ENCODE measurements around the gene MRGPRX4.
"Not testable (repeated sequence)": the region's sequence is repeated elsewhere in the genome, so short reads cannot be mapped to it uniquely, and the experiment has no call there.

Gene MRGPRX4
- 0 to 0.04 reads per million in 2 donors for total RNA-seq

DNA sequence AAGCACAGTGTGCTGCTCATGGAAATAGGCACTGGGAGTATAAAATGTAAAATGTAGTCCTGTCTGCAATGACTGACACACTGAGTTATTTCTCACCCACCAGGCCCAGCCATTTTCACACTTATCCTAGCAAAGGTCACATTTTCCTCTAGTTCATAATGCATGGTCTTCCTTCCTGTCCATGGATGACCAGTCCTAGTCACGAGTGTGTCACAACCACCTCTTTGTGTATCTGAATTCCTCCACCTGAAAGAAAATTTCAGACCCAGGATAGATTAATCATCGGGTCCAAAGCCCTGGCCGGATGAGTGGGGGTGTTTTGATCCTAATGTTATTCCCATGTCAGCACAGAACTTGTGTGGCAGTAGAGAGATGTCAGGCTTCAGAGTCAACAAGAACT, at the start of gene MRGPRX4:
Gene MRGPRX4 (plus strand): TSS at position 172 of the 400 bp plus-strand sequence. CDS start 420 bp downstream, outside the sequence.
- no peak for DNase-seq

DNA sequence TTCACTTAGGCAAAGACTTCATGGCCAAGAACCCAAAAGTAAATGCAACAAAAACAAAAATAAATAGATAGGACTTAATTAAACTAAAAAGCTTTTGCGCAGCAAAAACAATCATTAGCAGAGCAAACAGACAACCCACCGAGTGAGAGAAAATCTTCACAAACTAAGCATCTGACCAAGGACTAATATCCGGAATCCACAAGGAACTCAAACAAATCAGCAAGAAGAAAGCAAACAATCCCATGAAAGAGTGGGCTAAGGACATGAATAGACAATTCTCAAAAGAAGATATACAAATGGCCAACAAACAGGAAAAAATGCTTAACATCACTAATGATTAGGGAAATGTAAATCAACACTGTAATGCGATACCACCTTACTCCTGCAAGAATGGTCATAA, 41.5 kb upstream of the MRGPRX4 start:
- not testable (repeated sequence) for DNase-seq

DNA sequence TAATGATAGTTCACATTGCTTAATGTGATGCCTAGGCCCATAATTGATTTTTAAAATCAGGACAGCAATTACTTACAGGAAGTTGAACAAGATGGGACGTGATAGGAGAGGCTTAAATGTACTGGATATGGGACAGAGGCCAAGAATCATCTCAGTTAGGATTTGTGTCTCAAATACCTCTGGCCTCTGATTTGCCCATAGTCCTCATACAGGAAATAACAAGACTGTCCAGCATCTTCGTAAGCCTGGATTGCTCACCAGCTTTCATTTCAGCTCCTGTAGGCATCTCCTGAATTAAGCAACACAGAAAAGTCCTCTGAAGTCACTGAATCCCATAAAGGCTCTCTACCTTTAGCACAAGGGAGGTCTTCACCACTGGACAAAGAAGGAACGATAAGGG, 40.3 kb upstream of the MRGPRX4 start, which contains the start of gene MRGPRX3:
Gene MRGPRX3 (plus strand): TSS at position 231 of the 400 bp plus-strand sequence. CDS start 4,632 bp downstream, outside the sequence.
- no peak for DNase-seq

DNA sequence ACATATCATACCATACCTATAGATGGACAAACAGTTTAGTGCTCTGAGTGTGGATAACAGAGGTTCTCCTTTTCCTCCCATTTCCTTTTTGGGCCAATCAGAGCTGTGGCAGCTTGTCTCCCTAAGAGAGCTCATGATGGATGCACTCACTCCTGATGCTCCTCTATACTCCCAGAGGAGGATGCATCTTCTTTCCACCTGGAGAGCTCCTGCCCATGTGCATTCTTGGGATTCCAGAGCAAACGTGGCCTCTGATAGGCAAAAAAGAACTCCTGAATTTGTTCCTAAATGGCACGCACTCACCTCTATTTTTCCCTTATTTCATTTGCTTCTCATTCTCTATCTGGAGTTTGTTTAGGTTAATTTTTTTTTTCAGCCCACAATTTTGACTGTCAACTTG, 37.3 kb upstream of the MRGPRX4 start:
- DNase-seq, result no peak

DNA sequence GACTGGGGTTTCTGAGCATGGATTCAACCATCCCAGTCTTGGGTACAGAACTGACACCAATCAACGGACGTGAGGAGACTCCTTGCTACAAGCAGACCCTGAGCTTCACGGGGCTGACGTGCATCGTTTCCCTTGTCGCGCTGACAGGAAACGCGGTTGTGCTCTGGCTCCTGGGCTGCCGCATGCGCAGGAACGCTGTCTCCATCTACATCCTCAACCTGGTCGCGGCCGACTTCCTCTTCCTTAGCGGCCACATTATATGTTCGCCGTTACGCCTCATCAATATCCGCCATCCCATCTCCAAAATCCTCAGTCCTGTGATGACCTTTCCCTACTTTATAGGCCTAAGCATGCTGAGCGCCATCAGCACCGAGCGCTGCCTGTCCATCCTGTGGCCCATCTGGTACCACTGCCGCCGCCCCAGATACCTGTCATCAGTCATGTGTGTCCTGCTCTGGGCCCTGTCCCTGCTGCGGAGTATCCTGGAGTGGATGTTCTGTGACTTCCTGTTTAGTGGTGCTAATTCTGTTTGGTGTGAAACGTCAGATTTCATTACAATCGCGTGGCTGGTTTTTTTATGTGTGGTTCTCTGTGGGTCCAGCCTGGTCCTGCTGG, 35.3 kb upstream of the MRGPRX4 start:
- no peak for DNase-seq

DNA sequence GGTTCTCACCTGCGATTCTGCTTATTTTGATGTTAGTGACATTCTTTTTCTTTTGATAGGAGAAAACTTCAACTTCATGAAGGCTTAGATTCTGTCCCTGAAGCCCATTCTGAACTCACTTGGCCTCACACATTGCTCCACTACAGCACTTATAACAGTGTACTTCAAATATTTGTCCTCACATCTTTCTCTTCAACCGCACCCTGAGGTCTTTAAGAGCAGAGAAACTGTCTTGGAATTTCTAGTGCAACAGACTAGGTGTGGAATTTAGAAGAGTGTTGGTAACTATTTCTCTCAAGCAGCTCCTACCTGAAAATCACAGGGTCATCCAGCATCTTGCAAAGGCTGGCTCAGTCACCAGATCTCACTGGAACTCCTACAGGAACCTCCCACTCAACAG, 32.5 kb upstream of the MRGPRX4 start:
- DNase-seq, result no peak

DNA sequence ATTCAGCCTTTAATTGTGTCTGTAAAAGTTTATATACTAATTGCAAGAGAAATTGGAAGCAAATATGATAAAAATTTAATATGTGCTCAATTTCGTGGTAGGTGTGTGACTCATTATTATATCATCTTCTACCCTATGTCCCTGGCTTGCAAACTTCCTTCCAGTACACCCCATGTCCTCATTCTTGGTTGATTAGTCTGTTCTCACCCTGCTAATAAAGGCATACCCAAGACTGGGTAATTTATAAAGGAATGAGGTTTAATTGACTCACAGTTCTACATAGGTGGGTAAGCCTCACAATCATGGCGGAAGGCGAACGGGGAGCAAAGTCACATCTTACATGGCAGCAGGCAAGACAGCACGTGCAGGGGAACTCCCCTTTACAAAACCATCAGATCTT, 28.4 kb upstream of the MRGPRX4 start:
- no peak for DNase-seq

DNA sequence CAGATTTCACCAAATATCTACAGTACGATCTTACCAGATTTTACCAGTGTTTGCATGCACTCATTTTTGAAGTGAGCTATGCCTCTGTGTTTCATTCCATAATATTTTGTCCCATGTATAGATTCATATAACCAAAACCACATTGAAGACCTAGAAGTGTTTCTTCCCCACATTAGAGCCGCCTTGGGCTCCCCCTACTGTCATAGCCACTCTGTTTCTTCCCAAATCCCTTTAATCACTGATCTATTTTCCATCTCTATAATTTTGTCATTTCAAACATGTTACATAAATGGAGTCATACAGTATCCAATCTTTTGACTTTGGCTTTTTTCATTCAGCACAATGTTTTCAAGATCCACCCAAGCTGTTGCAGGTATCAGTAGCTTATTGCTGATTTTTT, 27.6 kb upstream of the MRGPRX4 start:
- no peak for DNase-seq

DNA sequence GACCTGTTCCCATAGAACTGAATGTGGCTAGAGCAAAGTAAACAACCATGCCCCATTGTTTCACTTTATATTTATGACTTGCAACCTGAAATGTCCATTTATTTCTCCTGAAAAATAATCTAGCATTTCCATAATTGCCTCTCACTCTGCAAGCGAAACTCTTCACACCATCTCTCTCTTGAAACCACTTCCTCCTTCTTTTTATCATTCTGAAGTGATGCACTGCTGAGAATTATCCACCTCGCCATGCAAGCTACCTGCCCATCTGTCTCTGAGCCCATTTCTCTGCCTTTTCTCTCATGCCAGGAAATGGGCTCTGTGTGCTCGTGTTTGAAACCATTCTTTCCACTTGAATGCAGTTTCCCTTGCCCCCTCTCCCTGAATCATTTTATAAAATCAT, 26.8 kb upstream of the MRGPRX4 start:
- no peak for DNase-seq

DNA sequence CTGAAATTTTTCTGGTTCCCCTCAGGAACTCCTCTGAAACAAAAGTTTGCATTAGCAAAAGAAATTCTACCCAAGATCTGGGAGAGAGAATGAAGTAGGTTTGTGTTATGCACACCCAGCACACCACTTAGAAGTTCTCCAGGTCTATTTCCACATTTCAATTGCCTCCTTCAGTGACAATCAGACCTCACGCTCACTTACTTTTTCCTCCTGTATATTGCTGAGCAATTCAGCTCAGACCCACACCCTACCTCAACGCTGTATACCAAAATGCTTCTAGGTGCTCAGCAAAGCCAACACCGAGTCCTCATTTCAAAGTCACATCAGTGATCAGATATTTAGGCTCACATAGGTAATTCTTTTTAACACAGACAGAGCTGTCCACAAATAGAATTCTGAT, 21.1 kb upstream of the MRGPRX4 start:
- DNase-seq, result no peak

DNA sequence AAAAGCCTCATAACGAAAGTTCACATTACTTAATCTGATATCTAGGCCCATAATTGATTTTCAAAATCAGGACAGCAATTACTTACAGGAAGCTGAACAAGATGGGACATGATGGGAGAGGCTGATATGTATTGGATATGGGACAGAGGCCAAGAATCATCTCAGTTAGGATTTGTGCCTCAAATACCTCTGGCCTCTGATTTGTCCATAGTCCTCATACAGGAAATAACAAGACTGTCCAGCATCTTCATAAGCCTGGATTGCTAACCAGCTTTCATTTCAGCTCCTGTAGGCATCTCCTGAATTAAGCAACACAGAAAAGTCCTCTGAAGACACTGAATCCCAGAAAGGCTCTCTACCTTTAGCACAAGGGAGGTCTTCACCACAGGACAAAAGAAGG, 4.3 kb upstream of the MRGPRX4 start:
- no peak for DNase-seq

DNA sequence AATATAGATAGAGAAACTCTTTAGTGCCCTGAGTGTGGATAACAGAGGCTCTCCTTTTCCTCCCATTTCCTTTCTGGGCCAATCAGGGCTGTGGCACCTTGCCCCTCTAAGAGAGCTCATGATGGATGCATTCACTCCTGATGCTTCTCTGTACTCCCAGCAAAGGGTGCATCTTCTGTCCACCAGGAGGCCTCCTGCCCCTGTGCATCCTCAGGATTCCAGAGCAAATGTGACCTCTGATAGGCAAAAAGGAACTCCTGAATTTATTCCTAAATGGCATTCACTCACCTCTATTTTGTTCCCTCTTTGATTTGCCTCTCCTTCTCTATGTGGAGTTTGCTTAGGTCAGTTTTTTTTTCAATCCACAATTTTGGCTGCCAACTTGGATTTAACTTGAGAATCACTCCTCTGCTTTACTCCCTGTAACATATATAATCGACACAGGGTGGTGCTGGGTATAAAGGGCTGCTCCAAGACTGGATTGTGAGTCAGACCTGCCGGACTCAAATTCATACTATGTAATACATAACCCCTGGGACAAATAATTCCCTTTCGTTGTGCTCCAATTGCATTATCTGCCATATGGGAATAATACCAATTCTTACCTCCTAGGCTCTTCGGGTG, 1.1 kb upstream of the MRGPRX4 start:
- DNase-seq, result no peak

DNA sequence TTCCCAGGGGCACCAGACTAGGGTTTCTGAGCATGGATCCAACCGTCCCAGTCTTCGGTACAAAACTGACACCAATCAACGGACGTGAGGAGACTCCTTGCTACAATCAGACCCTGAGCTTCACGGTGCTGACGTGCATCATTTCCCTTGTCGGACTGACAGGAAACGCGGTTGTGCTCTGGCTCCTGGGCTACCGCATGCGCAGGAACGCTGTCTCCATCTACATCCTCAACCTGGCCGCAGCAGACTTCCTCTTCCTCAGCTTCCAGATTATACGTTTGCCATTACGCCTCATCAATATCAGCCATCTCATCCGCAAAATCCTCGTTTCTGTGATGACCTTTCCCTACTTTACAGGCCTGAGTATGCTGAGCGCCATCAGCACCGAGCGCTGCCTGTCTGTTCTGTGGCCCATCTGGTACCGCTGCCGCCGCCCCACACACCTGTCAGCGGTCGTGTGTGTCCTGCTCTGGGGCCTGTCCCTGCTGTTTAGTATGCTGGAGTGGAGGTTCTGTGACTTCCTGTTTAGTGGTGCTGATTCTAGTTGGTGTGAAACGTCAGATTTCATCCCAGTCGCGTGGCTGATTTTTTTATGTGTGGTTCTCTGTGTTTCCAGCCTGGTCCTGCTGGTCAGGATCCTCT, 709 bp downstream of the MRGPRX4 start:
- no peak for DNase-seq

DNA sequence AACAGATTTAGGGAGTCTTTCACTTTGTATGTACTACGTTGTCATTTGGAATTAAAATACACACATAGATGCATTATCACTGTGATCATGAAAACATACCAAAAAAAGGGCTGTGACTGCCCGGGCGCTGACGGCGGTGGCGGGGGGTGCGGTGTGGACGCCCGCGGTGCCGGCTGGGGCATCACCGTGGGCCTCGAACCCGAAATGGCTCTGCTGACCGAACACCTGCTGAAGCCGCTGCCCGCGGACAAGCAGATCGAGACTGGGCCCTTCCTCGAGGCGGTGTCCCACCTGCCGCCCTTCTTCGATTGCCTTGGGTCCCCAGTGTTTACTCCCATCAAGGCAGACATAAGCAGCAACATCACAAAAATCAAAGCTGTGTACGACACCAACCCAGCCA, 16.2 kb downstream of the MRGPRX4 start:
- DNase-seq, result no peak

DNA sequence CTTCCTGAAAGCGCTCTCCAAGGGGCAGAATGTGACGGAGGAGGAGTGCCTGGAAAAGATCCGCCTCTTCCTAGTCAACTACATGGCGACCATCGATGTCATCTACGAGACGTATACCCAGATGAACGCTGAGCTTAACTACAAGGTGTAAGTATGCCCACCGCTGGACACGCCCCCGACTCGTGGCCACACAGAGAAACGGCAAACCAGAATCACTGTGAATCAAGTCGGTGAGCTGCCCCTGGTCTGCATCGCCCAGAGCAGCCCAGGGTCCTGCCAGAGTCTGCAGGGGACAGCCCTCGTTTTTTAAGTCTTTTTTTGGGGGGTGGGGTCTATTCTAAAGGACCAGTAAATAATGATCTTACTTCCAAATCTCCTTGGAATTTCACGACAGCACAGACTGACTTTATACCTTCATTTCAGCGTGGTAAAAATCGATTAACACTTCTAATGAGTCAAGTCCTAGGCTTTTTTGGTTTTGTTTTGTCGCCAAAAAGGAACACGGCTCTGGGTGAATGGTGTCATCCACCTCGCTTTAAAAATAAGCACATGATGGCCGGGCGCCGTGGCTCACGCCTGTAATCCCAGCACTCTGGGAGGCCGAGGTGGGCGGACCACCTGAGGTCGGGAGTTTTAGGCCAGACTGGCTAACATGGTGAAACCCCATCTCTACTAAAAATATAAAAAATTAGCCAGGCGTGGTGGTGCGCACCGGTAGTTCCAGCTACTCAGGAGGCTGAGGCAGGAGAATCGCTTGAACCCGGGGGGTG, 17.0 kb downstream of the MRGPRX4 start:
- not testable (repeated sequence) for DNase-seq

DNA sequence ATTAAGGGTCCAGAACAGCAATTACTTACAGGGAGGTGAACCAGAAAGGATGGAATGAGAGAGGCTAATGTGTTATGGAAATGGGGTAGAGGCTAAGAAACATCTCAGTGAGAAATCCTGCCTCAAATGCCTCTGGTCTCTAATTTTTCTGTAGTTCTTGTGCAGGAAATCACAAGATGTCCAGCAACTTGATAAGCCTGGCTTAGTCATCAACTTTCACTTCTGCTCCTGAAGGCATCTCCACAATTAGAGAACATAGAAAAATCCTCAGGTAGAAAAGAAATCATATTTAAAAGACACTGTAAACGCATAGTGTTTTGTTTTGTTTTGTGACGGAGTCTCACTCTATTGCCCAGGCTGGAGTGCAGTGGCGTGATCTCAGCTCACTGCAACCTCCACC, 18.7 kb downstream of the MRGPRX4 start:
- DNase-seq, result no peak

DNA sequence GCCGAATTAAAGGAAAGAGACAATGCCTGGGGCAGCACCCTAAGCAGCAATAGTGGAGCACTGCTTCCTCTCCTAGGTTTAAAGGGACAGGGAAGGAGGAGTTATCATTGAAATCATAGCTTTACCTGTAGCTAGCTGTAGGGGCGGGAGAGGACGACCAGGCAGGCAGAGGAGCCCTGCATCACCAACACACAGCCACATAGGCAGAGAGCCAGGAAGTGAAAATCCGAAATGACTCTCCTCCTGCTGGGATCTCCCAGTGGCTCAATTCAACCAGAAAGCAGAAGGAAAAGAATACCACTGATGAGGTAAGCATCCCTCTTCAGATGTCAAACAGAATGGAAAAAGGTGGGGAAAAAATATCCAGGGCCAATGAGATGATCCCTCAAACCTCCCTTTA, 20.4 kb downstream of the MRGPRX4 start:
- no peak for DNase-seq

DNA sequence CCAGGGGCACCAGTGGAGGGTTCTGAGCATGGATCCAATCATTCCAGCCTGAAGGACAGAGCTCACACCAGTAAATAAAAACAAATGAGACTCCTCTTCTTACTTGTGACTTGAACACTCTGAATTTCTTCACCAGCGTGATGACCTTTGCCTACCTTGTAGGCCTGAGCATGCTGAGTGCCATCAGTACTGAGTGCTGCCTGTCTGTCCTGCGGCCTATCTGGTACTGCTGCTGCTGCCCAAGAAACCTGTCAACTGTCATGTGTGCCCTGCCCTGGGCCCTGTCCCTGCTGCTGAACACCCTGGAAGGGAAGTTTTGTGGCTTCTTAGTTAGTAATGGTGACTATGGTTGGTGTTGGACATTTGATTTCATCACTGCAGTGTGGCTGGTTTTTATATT, 23.9 kb downstream of the MRGPRX4 start:
- no peak for DNase-seq

DNA sequence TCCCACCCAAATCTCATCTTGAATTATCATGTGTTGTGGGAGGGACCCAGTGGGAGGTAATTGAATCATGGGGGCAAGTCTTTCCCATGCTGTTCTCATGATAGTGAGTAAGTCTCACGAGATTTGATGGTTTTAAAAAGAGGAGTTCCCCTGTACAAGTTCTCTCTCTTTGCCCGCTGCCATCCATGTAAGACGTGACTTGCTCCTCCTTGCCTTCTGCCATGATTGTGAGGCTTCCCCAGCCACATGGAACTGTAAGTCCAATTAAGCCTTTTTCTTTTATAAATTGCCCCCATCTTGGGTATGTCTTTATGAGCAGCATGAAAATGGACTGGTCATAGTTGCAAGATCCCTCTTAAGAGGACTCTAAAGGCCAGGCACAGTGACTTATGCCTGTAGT, 25.1 kb downstream of the MRGPRX4 start:
- DNase-seq, result not testable (repeated sequence)

DNA sequence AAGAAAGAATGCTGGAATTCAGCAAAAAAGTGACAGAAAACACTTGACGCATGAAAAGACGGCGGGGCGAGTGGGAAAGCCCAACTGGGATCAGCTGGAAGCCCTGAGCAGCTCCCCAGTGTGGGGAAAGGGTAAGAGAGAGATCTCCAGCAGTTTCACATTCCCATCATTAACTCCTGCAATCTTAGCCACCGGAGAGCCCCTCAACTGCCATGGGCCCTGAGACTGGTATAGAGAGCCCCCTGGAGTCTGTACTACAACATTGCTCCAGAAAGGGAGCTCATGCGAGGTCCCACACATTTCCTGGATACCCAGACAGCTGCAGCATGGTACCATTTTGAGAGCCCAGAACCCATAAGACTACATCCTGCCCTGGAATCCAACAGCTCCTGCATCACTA, 31.1 kb downstream of the MRGPRX4 start:
- DNase-seq, result no peak

DNA sequence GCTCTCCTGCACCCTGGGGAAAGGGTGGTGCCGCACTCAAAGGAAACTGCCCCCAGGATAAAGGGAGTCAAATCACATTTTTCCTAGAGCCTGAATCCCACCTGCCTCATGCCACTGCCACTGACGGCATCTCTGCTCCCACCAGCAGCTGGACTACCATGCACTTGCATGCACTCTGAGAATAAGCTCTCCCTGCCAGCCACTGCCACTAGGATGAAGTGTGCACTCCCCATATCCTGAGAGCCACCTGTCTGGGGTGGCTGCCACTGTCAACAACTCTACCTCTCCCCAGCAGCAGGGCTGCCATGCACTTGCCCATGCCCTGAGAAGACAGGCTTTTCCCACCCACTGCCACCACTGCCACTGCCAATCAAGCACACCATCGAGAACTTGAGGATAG, 31.6 kb downstream of the MRGPRX4 start:
- no peak for DNase-seq

DNA sequence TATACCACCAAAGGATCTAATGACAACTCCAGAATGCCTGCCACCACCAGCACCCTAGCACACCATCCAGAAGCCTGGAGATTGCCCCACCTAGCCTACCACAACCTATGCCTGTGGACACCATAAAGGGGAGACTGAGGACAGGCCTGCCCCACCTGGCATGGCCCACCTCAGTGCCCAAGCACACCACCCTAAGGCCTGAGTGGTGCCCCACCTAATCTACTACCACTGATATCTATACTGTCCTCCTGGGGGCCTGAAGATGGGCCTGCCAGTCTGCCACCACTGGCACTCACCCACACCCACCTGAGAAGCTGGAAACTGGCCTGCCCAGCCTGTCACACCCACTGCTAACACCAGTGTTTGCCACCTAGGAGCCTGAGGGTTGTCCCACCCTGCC, 32.1 kb downstream of the MRGPRX4 start:
- DNase-seq, result no peak

DNA sequence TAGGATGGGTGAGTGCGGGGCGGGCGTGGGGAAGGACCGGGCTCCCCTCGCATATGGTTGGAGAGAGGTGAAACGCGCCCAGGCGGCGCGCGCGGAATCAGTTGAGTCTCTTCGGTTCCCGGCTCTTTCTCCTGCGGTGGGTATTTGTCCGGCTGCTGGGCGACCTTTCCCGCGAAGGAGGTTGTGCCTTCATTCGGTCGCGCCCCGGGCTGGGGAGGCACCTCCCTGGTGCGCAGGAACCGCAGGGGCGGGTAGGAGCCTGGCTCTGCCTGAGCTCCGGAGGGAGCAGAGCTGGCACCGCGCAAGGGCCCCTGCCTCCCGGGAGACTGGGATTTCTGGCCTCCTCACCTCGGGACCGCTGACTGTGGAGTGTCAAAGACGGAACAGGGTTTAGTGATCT, 36.4 kb downstream of the MRGPRX4 start:
- DNase-seq, result no peak

Measured in activated gamma-delta T cell (primary cell).